Common myeloid progenitor, CD34-positive (primary cell): ENCODE data around the gene MGAT5B.

ENCODE experiments used
- CTCF ChIA-PET: fragments of 350-600 bp; sonication (Branson Sonifier 250); formaldehyde crosslinking; loops from one replicate; lab custom pipeline; 2021; ENCODE audit warnings: antibody characterized with exemption; lab: Charles Lee
- POLR2A ChIA-PET: fragments of 350-600 bp; sonication (Branson Sonifier 250); formaldehyde crosslinking; loops from one replicate; lab custom pipeline; 2021; ENCODE audit warnings: antibody characterized with exemption; lab: Charles Lee
- DNase-seq, 3 donors: peaks; one replicate each; pipeline versions ENCODE4 v3.0.0 to v3.0.0-alpha.2; 2013
- H3K27ac ChIP-seq, 2 experiments: 1 replicate in 1 of 2; 2 replicates in 1 of 2; pipeline ENCODE4 v1.7.0; 2013; ENCODE audit warnings: inconsistent platforms in 2 of 2, low read length in 2 of 2, mild to moderate bottlenecking in 2 of 2, low read depth in 1 of 2, moderate library complexity in 1 of 2; ENCODE audit not compliant: severe bottlenecking in 2 of 2, insufficient read depth in 1 of 2, poor library complexity in 1 of 2
- H3K27me3 ChIP-seq, 5 experiments: replicated peaks in 2 of 5; 1 replicate in 3 of 5; 2 replicates in 2 of 5; pipeline versions ENCODE4 v1.6.1 to v1.7.0; 2013; ENCODE audit warnings: low read length in 4 of 5, mild to moderate bottlenecking in 2 of 5, moderate library complexity in 2 of 5, inconsistent platforms in 1 of 5; ENCODE audit not compliant: insufficient read depth in 5 of 5, control insufficient read depth in 4 of 5
- H3K36me3 ChIP-seq, 4 experiments: 1 replicate in 2 of 4; 2 replicates in 2 of 4; pipeline versions ENCODE4 v1.6.1 to v1.7.0; 2013; ENCODE audit warnings: low read length in 3 of 4, control low read depth in 1 of 4, mild to moderate bottlenecking in 1 of 4; ENCODE audit not compliant: control insufficient read depth in 4 of 4, insufficient read depth in 4 of 4
- H3K4me1 ChIP-seq, 4 experiments: 1 replicate in 3 of 4; 2 replicates in 1 of 4; pipeline versions ENCODE4 v1.6.1 to v1.7.1; 2013; ENCODE audit warnings: low read length in 3 of 4, mild to moderate bottlenecking in 3 of 4, control low read depth in 1 of 4, inconsistent platforms in 1 of 4, moderate library complexity in 1 of 4; ENCODE audit not compliant: control insufficient read depth in 4 of 4, insufficient read depth in 4 of 4; ENCODE audit errors: control extremely low read depth in 1 of 4
- H3K4me3 ChIP-seq, 7 experiments: 1 replicate in 4 of 7; 2 replicates in 3 of 7; pipeline versions ENCODE4 v1.5.1 to v1.7.0; 2013; ENCODE audit warnings: mild to moderate bottlenecking in 7 of 7, low read length in 6 of 7, moderate library complexity in 6 of 7, inconsistent platforms in 2 of 7, low read depth in 2 of 7, control low read depth in 1 of 7; ENCODE audit not compliant: insufficient read depth in 4 of 7, control insufficient read depth in 1 of 7; ENCODE audit errors: extremely low read depth in 1 of 7
- H3K9me3 ChIP-seq, 5 experiments: 1 replicate in 4 of 5; 2 replicates in 1 of 5; pipeline versions ENCODE4 v1.6.1 to v1.7.1; 2013; ENCODE audit warnings: low read length in 4 of 5, mild to moderate bottlenecking in 2 of 5, inconsistent platforms in 1 of 5, low read depth in 1 of 5, moderate library complexity in 1 of 5; ENCODE audit not compliant: control insufficient read depth in 4 of 5, insufficient read depth in 2 of 5; ENCODE audit errors: control extremely low read depth in 1 of 5
- WGBS: methylation state at CpG from one replicate; pipeline ENCODE4 v1.1.5; 2013; ENCODE audit not compliant: insufficient coverage; 5-methylcytosine and 5-hydroxymethylcytosine counted together

MGAT5B gene

GRCh38 chr17:76935331-76935730 lies 67.1 kb downstream of the MGAT5B start:
- DNase-seq = no peak
- ChIA-PET POLR2A (no interaction called here), CTCF (no interaction called here)
- Histone ChIP-seq H3K9me3 (no peaks in the 10 kb centered on the region), H3K4me3 (no peak overlapping the region), H3K27me3 (peaks cover 0 to 5% (median 0%) of the 10 kb centered on the region in 5 experiments), H3K27ac (no peak overlapping the region), H3K4me1 (no peaks in the 10 kb centered on the region), H3K36me3 (no peaks in the 10 kb centered on the region)
- 100% methylated on average over 1 of the region's 3 CpGs for WGBS

GRCh38 chr17:76937238-76937637 lies 69.0 kb downstream of the MGAT5B start:
- H3K27ac ChIP-seq = no peak overlapping the region
- no peaks in the 10 kb centered on the region for H3K9me3 ChIP-seq
- DNase-seq = no peak
- no peaks in the 10 kb centered on the region for H3K4me1 ChIP-seq
- no peak overlapping the region for H3K4me3 ChIP-seq
- WGBS = 100% methylated on average over 2 of the region's 2 CpGs
- ChIA-PET CTCF (no interaction called here), POLR2A (no interaction called here)
- H3K36me3 ChIP-seq = no peaks in the 10 kb centered on the region
- peaks cover 0 to 5% (median 0%) of the 10 kb centered on the region in 5 experiments for H3K27me3 ChIP-seq

- H3K36me3 ChIP-seq = no peaks in the 10 kb centered on the region
- DNase-seq = no peak
- H3K4me3 ChIP-seq = no peak overlapping the region
- ChIA-PET POLR2A (no interaction called here), CTCF (no interaction called here)
- no peaks in the 10 kb centered on the region for H3K4me1 ChIP-seq
- no peak overlapping the region for H3K27ac ChIP-seq
- WGBS = 91% methylated on average over 9 of the region's 10 CpGs
- peaks cover 0 to 5% (median 0%) of the 10 kb centered on the region in 5 experiments for H3K27me3 ChIP-seq
- H3K9me3 ChIP-seq = no peaks in the 10 kb centered on the region
Observed at GRCh38 chr17:76938009-76938408, 69.8 kb downstream of the MGAT5B start.

GRCh38 chr17:76940295-76940694 lies 72.1 kb downstream of the MGAT5B start:
- Histone ChIP-seq H3K27me3 (no peaks in the 10 kb centered on the region), H3K27ac (no peak overlapping the region), H3K4me1 (no peaks in the 10 kb centered on the region), H3K9me3 (no peaks in the 10 kb centered on the region), H3K36me3 (no peaks in the 10 kb centered on the region), H3K4me3 (no peak overlapping the region)
- no peak for DNase-seq
- WGBS = 88% methylated on average over 8 of the region's 14 CpGs
- CTCF ChIA-PET = no interaction called here
- POLR2A ChIA-PET = no interaction called here

GRCh38 chr17:76940738-76941350 lies 72.6 kb downstream of the MGAT5B start:
- H3K36me3 ChIP-seq = no peaks in the 10 kb centered on the region

GRCh38 chr17:76943202-76943601 lies 75.0 kb downstream of the MGAT5B start:
- CTCF ChIA-PET = no interaction called here
- POLR2A ChIA-PET = interaction anchor here (1.2 kb wide), 1 partner anchor 13 kb away, joined by 3 read pairs; no protein-coding TSS in a partner anchor

More at GRCh38 chr17:76940738-76941350, 72.6 kb downstream of the MGAT5B start:
- POLR2A ChIA-PET = no interaction called here
- CTCF ChIA-PET = no interaction called here
- no peaks in the 10 kb centered on the region for H3K27me3 ChIP-seq
- WGBS = 95% methylated on average over 8 of the region's 13 CpGs
- no peaks in the 10 kb centered on the region for H3K9me3 ChIP-seq
- H3K4me1 ChIP-seq = no peaks in the 10 kb centered on the region
- no peak overlapping the region for H3K4me3 ChIP-seq
- no peak for DNase-seq
- no peak overlapping the region for H3K27ac ChIP-seq

GRCh38 chr17:76943781-76944213 lies 75.6 kb downstream of the MGAT5B start:
- Histone ChIP-seq H3K36me3 (no peaks in the 10 kb centered on the region), H3K27me3 (no peaks in the 10 kb centered on the region), H3K27ac (no peak overlapping the region), H3K4me1 (peaks cover 0 to 12% (median 9%) of the 10 kb centered on the region in 4 experiments), H3K9me3 (no peaks in the 10 kb centered on the region), H3K4me3 (no peak overlapping the region)
- over 99% methylated on average over 9 of the region's 9 CpGs for WGBS
- no peak for DNase-seq
- ChIA-PET POLR2A (no interaction called here), CTCF (no interaction called here)

More at GRCh38 chr17:76943202-76943601, 75.0 kb downstream of the MGAT5B start:
- Histone ChIP-seq H3K4me3 (no peak overlapping the region), H3K27me3 (no peaks in the 10 kb centered on the region), H3K9me3 (no peaks in the 10 kb centered on the region), H3K27ac (no peak overlapping the region), H3K4me1 (peaks cover 0 to 10% (median 7%) of the 10 kb centered on the region in 4 experiments), H3K36me3 (no peaks in the 10 kb centered on the region)
- 77% methylated on average over 3 of the region's 7 CpGs for WGBS
- DNase-seq = no peak
